ENCODE measurements around the gene ODF2L. TPM values are rescaled to one million over a fixed set of nuclear protein-coding genes. Genes with fewer than 3 reads are reported as not detected.

The ODF2L gene
- total RNA-seq = 1 to 10 TPM; 1.7 to 5.4 (median 2.4) TPM

GRCh38 chr1:86395751-86396497 lies at the start of gene ODF2L:
ODF2L (minus strand) TSS chr1:86396323; CDS start chr1:86387027, 9,296 bp downstream.
- ATAC-seq = peak; percentile 95 to 98
- intact Hi-C loops (cut with DNase I; ENCODE audit: low total_unique reads) (loop anchor here (10.0 kb wide), 2 partner anchors 309 to 929 kb away; partner anchors contain the start of genes LMO4 and SH3GLB1), in situ Hi-C loops (cut with MboI; ENCODE audit: low sequenced_read_pairs in 4 of 4) (loop anchor here in 2 of 4 donors (25.0 kb wide), 3 partner anchors 316 to 666 kb away; partner anchors contain the start of gene SH3GLB1 (in 1 of the 2))
- H3K36me3 ChIP-seq = no peaks in the 10 kb centered on the region
- H3K4me1 ChIP-seq = peaks cover 0 to 6% of the 10 kb centered on the region in 2 donors
- H3K4me3 ChIP-seq = peak within 1 kb of the TSS; percentile 74 to 96 (median 86)
- no peaks in the 10 kb centered on the region for H3K27me3 ChIP-seq
- TF ChIP-seq POLR2A (IDR thresholded peaks at IDR 0.05) (peak in 1 of 2 donors; percentile 66), CTCF (IDR thresholded peaks at IDR 0.05 in 4 of 5, conservative IDR thresholded peaks at IDR 0.05 in 1 of 5) (no peak)
- peak; percentile 85 for DNase-seq
- H3K27ac ChIP-seq = peak within 1 kb of the TSS; percentile 64 to 73 (median 72)
- no peaks in the 10 kb centered on the region for H3K9me3 ChIP-seq

GRCh38 chr1:86445919-86446318 lies 49.8 kb upstream of the ODF2L start:
- no peak for TF ChIP-seq POLR2A (IDR thresholded peaks at IDR 0.05)
- no peak for TF ChIP-seq CTCF (IDR thresholded peaks at IDR 0.05 in 4 of 5, conservative IDR thresholded peaks at IDR 0.05 in 1 of 5)
- H3K27me3 ChIP-seq = no peaks in the 10 kb centered on the region
- no peaks in the 10 kb centered on the region for H3K36me3 ChIP-seq
- no peak for DNase-seq
- no peak overlapping the region for H3K27ac ChIP-seq
- no peak overlapping the region for H3K4me3 ChIP-seq
- in situ Hi-C loops (cut with MboI; ENCODE audit: low sequenced_read_pairs in 4 of 4) (no loop called here), intact Hi-C loops (cut with DNase I; ENCODE audit: low total_unique reads) (no loop called here)
- H3K4me1 ChIP-seq = no peaks in the 10 kb centered on the region
- no peaks in the 10 kb centered on the region for H3K9me3 ChIP-seq
- ATAC-seq = no peak

- Histone ChIP-seq H3K36me3 (no peaks in the 10 kb centered on the region), H3K4me1 (no peaks in the 10 kb centered on the region), H3K27me3 (no peaks in the 10 kb centered on the region), H3K4me3 (no peak overlapping the region), H3K27ac (no peak overlapping the region), H3K9me3 (no peaks in the 10 kb centered on the region)
- in situ Hi-C loops (cut with MboI; ENCODE audit: low sequenced_read_pairs in 4 of 4) (no loop called here), intact Hi-C loops (cut with DNase I; ENCODE audit: low total_unique reads) (no loop called here)
- ATAC-seq (no peak), DNase-seq (no peak)
- TF ChIP-seq CTCF (IDR thresholded peaks at IDR 0.05 in 4 of 5, conservative IDR thresholded peaks at IDR 0.05 in 1 of 5) = no peak
- no peak for TF ChIP-seq POLR2A (IDR thresholded peaks at IDR 0.05)
Measured at GRCh38 chr1:86441997-86442396, 45.9 kb upstream of the ODF2L start.

GRCh38 chr1:86441581-86441980 lies 45.5 kb upstream of the ODF2L start:
- Histone ChIP-seq H3K36me3 (no peaks in the 10 kb centered on the region), H3K27me3 (no peaks in the 10 kb centered on the region), H3K4me3 (no peak overlapping the region), H3K27ac (no peak overlapping the region), H3K4me1 (no peaks in the 10 kb centered on the region), H3K9me3 (no peaks in the 10 kb centered on the region)
- DNase-seq (no peak), ATAC-seq (no peak)
- intact Hi-C loops (cut with DNase I; ENCODE audit: low total_unique reads) (no loop called here), in situ Hi-C loops (cut with MboI; ENCODE audit: low sequenced_read_pairs in 4 of 4) (no loop called here)
- no peak for TF ChIP-seq CTCF (IDR thresholded peaks at IDR 0.05 in 4 of 5, conservative IDR thresholded peaks at IDR 0.05 in 1 of 5)
- TF ChIP-seq POLR2A (IDR thresholded peaks at IDR 0.05) = no peak
